Measurements from ENCODE around the gene RFTN1.

RFTN1 gene

DNA sequence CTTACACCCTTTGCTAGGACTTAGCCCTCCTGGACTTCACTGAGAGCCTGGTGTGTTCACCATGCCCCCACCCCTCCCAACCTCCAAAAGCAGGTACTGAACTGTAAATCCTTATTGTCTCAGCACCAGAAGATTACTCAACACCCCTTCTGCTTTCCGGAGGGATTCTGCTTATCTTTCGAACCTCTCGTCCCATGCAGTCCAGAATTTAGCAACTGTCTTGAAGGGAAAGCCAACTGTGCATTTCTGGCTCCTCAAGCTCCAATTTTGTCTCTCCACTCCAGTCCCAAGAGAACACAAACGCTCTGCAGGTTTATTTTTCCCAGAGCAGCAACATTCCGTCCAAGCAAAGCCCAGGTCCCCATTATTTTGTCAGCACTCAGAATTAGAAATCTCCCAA, 49.6 kb downstream of the RFTN1 start:
- TF ChIP-seq, protein P1, sequence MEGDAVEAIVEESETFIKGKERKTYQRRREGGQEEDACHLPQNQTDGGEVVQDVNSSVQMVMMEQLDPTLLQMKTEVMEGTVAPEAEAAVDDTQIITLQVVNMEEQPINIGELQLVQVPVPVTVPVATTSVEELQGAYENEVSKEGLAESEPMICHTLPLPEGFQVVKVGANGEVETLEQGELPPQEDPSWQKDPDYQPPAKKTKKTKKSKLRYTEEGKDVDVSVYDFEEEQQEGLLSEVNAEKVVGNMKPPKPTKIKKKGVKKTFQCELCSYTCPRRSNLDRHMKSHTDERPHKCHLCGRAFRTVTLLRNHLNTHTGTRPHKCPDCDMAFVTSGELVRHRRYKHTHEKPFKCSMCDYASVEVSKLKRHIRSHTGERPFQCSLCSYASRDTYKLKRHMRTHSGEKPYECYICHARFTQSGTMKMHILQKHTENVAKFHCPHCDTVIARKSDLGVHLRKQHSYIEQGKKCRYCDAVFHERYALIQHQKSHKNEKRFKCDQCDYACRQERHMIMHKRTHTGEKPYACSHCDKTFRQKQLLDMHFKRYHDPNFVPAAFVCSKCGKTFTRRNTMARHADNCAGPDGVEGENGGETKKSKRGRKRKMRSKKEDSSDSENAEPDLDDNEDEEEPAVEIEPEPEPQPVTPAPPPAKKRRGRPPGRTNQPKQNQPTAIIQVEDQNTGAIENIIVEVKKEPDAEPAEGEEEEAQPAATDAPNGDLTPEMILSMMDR (IDR thresholded peaks at IDR 0.05; ENCODE audit: extremely low read depth, missing control alignments), result no peak
- no peak for DNase-seq (ENCODE audit: low spot score)

DNA sequence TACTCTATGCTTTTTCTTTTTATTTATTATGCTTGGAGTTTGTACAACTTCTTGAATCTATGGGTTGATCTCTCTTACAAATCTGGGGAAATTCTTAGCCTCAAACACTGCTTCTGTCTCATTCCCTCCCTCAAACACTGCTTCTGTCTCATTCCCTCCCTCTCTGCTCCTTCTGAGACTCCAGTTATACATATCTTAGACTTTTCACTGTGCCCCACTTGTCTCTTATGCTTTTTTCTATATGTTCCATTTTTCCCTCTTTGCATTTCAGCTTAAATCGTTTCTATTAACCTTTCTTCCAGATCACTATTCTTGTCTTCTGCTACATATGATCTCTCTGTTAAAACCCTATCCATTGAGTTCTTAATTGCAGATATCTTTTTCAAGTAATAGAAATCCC, 50.4 kb downstream of the RFTN1 start:
- no peak for DNase-seq (ENCODE audit: low spot score)
- TF ChIP-seq, protein P1 (IDR thresholded peaks at IDR 0.05; ENCODE audit: extremely low read depth, missing control alignments), result no peak

DNA sequence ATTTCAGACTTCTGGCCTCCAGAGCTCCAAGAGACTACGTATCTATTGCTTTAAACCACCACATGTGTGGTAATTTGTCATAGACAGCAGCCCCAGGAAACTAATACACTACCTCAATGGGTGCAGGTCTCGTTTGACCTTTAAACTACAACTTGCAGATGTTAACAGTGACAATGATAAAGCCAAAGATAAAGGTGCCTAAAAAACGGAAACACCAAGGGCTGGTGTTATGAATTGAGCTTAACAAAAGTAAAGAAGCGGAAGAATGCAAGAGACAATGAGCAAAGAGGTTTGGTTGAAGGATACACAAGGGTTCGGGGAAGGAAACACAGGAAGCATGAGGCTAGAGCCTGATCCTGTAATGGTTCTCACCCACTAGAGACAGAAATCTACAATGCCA, 50.8 kb downstream of the RFTN1 start:
- TF ChIP-seq, protein P1 (IDR thresholded peaks at IDR 0.05; ENCODE audit: extremely low read depth, missing control alignments), result no peak
- DNase-seq (ENCODE audit: low spot score), result no peak

DNA sequence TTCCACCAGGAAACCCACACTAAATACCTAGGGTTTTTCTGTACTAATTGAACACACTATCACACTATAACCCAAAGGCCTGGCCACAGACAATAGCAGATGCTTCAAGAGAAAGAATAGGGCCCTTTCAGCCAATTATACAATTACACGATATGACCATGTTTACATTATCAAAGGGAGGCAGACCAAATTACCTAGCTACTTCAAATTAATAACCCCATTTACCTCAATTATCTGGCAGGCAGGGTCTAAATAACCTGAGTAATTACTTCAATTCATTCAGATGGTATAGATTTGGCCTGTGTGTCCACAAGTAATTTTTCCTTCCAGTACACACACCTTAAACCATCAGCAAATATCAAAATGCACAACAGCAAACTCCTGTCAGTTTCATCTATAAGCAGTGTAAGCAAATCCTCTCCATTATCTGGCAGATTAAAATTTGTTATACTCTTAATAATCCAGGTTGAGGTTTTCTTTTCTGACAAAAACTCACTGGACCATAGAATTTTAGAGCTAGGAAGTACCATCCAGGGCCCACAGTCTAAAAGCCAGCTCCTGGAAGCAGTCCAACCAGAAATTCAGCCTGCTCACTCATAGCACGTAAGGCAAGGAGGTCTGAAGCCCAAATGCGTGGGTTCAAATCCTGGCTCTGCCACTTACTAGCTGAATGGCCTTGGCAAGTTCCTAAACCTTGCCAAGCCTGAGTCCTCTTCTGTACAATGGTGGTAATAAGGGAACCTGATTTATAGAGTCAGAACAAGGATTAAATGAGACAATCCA, 51.8 kb downstream of the RFTN1 start:
- DNase-seq (ENCODE audit: low spot score), result no peak

DNA sequence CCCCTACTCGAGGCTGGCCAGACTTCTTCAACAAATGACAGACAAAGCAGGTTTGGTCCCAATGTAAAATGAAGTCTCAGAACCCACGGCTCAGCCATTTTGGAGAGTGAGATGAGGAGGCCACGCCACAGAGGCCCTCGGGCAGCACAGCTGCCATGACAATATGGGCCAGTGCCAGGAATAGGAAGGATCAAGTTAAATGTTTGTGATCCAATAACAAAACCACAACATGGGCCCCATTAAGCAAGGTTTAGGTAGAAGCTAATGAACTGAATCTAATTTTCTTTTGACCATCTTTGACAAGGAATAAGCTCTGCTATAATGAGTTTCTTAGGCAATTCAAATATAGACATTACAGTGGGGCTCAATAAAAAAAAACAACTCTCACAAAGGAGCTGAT, 52.6 kb downstream of the RFTN1 start:
- DNase-seq (ENCODE audit: low spot score), result no peak
- TF ChIP-seq, protein P1 (IDR thresholded peaks at IDR 0.05; ENCODE audit: extremely low read depth, missing control alignments), result no peak

More for the DNA sequence above, 51.8 kb downstream of the RFTN1 start:
- TF ChIP-seq, protein P1 (IDR thresholded peaks at IDR 0.05; ENCODE audit: extremely low read depth, missing control alignments), result no peak

DNA sequence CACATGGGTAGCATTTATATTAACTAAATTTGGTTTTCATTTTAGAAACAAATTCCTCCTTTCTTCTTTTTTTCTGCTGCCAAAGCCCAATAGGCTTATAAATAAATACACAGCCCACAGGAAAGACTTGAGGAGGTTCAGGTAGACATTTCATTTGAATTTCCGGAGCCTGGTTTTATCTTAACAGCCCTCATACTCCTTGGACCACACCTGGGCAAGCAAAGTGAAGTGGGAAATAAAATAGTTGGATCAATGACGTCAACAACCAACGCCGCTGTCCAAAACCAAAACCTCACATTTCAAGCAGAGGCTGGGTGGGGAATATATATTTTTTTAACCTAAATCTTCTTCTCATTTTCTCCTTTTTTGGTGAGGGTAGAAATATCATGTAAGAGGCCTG, 53.2 kb downstream of the RFTN1 start:
- DNase-seq (ENCODE audit: low spot score), result no peak
- TF ChIP-seq, protein P1 (IDR thresholded peaks at IDR 0.05; ENCODE audit: extremely low read depth, missing control alignments), result no peak

DNA sequence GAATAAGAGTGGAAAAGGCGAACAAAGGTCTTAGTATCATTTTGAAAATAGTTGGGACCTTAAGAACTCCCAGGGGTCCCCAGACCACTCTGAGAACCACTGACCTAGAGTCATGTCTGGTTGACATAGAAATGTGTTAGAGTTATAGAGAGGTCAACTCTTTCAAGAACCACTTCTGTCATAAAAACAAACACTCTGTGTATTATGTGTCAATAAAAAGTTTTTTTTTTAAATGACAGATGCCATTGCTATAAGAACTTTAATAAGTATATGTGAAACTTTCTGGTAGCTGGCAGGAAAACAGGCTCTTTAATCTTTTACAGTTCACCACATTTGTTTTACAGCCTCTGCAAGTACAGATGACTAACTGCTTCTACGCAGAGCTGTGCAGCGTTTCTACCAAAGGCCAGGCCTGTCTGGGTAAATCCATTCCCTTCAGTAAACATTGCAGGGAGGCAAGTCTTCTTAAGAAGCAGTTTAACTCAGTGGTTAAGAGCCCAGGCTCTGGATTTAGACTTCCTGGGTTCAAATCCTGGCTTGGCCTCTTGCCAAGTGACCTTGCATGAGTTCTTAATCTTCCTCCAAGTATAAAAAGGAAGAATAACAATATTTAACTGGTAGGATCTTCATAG, 56.6 kb downstream of the RFTN1 start:
- DNase-seq (ENCODE audit: low spot score), result no peak
- TF ChIP-seq, protein P1 (IDR thresholded peaks at IDR 0.05; ENCODE audit: extremely low read depth, missing control alignments), result no peak

Data from GM20000 (cell line).